ENCODE data around the gene TAAR9. TPM values are rescaled to one million over a fixed set of nuclear protein-coding genes. Genes with fewer than 3 reads are reported as not detected.

Gene TAAR9
- total RNA-seq, 1 experiment from 2014 or later, result not detected

DNA sequence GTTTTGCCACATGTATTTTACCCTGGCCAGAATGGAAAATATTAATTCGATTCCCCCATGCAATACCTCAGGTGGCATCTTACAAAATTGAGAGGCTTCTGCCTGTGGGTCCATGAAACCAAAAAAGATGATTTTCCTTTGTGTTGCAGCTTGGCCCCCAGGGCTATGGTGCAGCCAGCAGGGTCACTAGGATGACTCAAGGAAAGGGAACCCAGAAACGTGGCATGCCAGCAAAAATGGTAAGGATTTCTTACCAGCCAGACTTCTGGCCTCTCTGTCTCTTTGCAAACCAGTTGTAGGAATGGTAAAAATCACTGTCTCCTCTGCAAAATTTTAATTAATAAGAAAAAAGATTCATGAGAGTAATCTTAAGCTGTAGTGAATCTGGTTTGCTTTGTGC is 11.6 kb upstream of the TAAR9 start:
- Histone ChIP-seq H3K4me2 (ENCODE audit: low read length) (0 out of 2 replicates have a peak overlapping the region, but pooled peaks have one; percentile 1), H3K4me1 (ENCODE audit: control insufficient read depth in 1 of 2, insufficient read depth in 2 of 2, low read length in 2 of 2) (peaks cover 20 to 27% of the 10 kb centered on the region in 2 experiments), H3K79me2 (ENCODE audit: insufficient read depth, low read length) (no peaks in the 10 kb centered on the region), H3K9ac (ENCODE audit: low read length) (no peak overlapping the region), H3K27ac (ENCODE audit: low read depth, low read length) (no peak overlapping the region), H3K27me3 (ENCODE audit: insufficient read depth, low read length) (peaks cover 12% of the 10 kb centered on the region; the same call in 1 of the 2 replicates), H3K36me3 (ENCODE audit: control insufficient read depth in 1 of 2, insufficient read depth in 2 of 2, low read length in 2 of 2) (no peaks in the 10 kb centered on the region), H2AFZ (ENCODE audit: low read depth, low read length, poor library complexity, severe bottlenecking) (no peak overlapping the region), H3K4me3 (replicated peaks in 1 of 2; ENCODE audit: low read depth in 1 of 2, low read length in 2 of 2) (no peak overlapping the region), H3K9me2 (ENCODE audit: insufficient read depth) (no peaks in the 10 kb centered on the region), H3K9me3 (ENCODE audit: control insufficient read depth in 1 of 2, insufficient read depth in 1 of 2, low read depth in 1 of 2, low read length in 2 of 2) (no peaks in the 10 kb centered on the region), H4K20me1 (ENCODE audit: insufficient read depth) (no peaks in the 10 kb centered on the region)
- POLR2A ChIA-PET, result no interaction called here
- ATAC-seq, result no peak
- CTCF ChIA-PET, result no interaction called here
- TF ChIP-seq FOSL1 (IDR thresholded peaks at IDR 0.05; ENCODE audit: low read depth), result no peak
- no peak for TF ChIP-seq EGR1 (IDR thresholded peaks at IDR 0.05; ENCODE audit: low read depth)
- TF ChIP-seq CBX3 (IDR thresholded peaks at IDR 0.05; ENCODE audit: low read depth), result no peak
- TF ChIP-seq POLR2A (IDR thresholded peaks at IDR 0.05; ENCODE audit: borderline replicate concordance, extremely low read depth, insufficient read depth, insufficient read length), result no peak
- BruUV-seq (replicated peaks), result no TSS peak
- DNase-seq (ENCODE audit: low read depth, low spot score), result no peak
- intact Hi-C loops (cut with micrococcal nuclease), result loop anchor here (5.0 kb wide), 1 partner anchor 286 kb away; the partner anchor contains the start of gene RPS12
- RAD21 ChIA-PET (ENCODE audit: low non-redundant PET in 1 of 2, low total read pairs in 2 of 2, uncharacterized antibody in 2 of 2, unreplicated experiment in 2 of 2), result interaction anchor here in 1 of 2 experiments (0.7 kb wide), 1 partner anchor 248 kb away, joined by 3 read pairs; no protein-coding TSS in a partner anchor

GRCh38 chr6:132527791-132528190 is 10.3 kb upstream of the TAAR9 start:
- Histone ChIP-seq H3K79me2 (ENCODE audit: insufficient read depth, low read length) (no peaks in the 10 kb centered on the region), H3K4me3 (replicated peaks in 1 of 2; ENCODE audit: low read depth in 1 of 2, low read length in 2 of 2) (peak overlapping the region; percentile 9 to 38; a peak in 3 of 4 replicates), H4K20me1 (ENCODE audit: insufficient read depth) (no peaks in the 10 kb centered on the region), H3K4me1 (ENCODE audit: control insufficient read depth in 1 of 2, insufficient read depth in 2 of 2, low read length in 2 of 2) (peaks cover 20 to 27% of the 10 kb centered on the region in 2 experiments), H3K9me3 (ENCODE audit: control insufficient read depth in 1 of 2, insufficient read depth in 1 of 2, low read depth in 1 of 2, low read length in 2 of 2) (no peaks in the 10 kb centered on the region), H3K4me2 (ENCODE audit: low read length) (peak overlapping the region; percentile 78), H3K36me3 (ENCODE audit: control insufficient read depth in 1 of 2, insufficient read depth in 2 of 2, low read length in 2 of 2) (no peaks in the 10 kb centered on the region), H3K27ac (ENCODE audit: low read depth, low read length) (no peak overlapping the region), H3K9ac (ENCODE audit: low read length) (no peak overlapping the region), H3K9me2 (ENCODE audit: insufficient read depth) (no peaks in the 10 kb centered on the region), H2AFZ (ENCODE audit: low read depth, low read length, poor library complexity, severe bottlenecking) (peak overlapping the region; percentile 87), H3K27me3 (ENCODE audit: insufficient read depth, low read length) (peaks cover 12% of the 10 kb centered on the region; the same call in 1 of the 2 replicates)
- ChIA-PET POLR2A (interaction anchor here (1.6 kb wide), 1 partner anchor 10 kb away, joined by 3 read pairs; no protein-coding TSS in a partner anchor), RAD21 (ENCODE audit: low non-redundant PET in 1 of 2, low total read pairs in 2 of 2, uncharacterized antibody in 2 of 2, unreplicated experiment in 2 of 2) (no interaction called here), CTCF (no interaction called here)
- ATAC-seq (peak; percentile 84), DNase-seq (ENCODE audit: low read depth, low spot score) (peak; percentile 83)
- no TSS peak for BruUV-seq (replicated peaks)
- no peak for TF ChIP-seq ZBTB33 (IDR thresholded peaks at IDR 0.05; ENCODE audit: extremely low read depth, insufficient replicate concordance, low read length)
- TF ChIP-seq CEBPB (IDR thresholded peaks at IDR 0.05; ENCODE audit: low read depth), result peak; percentile 50
- peak; percentile 21 for TF ChIP-seq YY1 (IDR thresholded peaks at IDR 0.05; ENCODE audit: extremely low read depth, insufficient replicate concordance, low read depth, low read length)
- TF ChIP-seq FOSL1 (IDR thresholded peaks at IDR 0.05; ENCODE audit: low read depth), result peak; percentile 99
- peak; percentile 95 for TF ChIP-seq CBX3 (IDR thresholded peaks at IDR 0.05; ENCODE audit: low read depth)
- peak; percentile 40; the same call in 1 of the 2 replicates for TF ChIP-seq SIN3A (IDR thresholded peaks at IDR 0.05; ENCODE audit: low read depth)
- TF ChIP-seq ZFX (IDR thresholded peaks at IDR 0.05), result no peak
- TF ChIP-seq POLR2A (IDR thresholded peaks at IDR 0.05; ENCODE audit: borderline replicate concordance, extremely low read depth, insufficient read depth, insufficient read length), result no peak
- peak; percentile 49; the same call in 1 of the 2 replicates for TF ChIP-seq POLR2AphosphoS5 (IDR thresholded peaks at IDR 0.05; ENCODE audit: low read depth, low read length)
- no peak for TF ChIP-seq ZNF274 (IDR thresholded peaks at IDR 0.05; ENCODE audit: low read depth, low read length)
- TF ChIP-seq ELF1 (IDR thresholded peaks at IDR 0.05; ENCODE audit: borderline replicate concordance, low read depth), result no peak
- TF ChIP-seq EGR1 (IDR thresholded peaks at IDR 0.05; ENCODE audit: low read depth), result no peak
- TF ChIP-seq SP1 (IDR thresholded peaks at IDR 0.05; ENCODE audit: low read depth), result peak; percentile 84
- TF ChIP-seq TCF7L2 (IDR thresholded peaks at IDR 0.05; ENCODE audit: borderline replicate concordance, extremely low read depth, insufficient read depth, insufficient read length), result peak; percentile 89
- TF ChIP-seq EZH2phosphoT487 (IDR thresholded peaks at IDR 0.05; ENCODE audit: borderline replicate concordance), result no peak
- TF ChIP-seq JUND (IDR thresholded peaks at IDR 0.05), result peak; percentile 99
- peak; percentile 69 for TF ChIP-seq SRF (IDR thresholded peaks at IDR 0.05; ENCODE audit: low read depth)
- TF ChIP-seq, protein P1, sequence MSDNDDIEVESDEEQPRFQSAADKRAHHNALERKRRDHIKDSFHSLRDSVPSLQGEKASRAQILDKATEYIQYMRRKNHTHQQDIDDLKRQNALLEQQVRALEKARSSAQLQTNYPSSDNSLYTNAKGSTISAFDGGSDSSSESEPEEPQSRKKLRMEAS (IDR thresholded peaks at IDR 0.05), result peak; percentile 51
- intact Hi-C loops (cut with micrococcal nuclease), result loop anchor here (5.0 kb wide), 1 partner anchor 285 kb away; the partner anchor contains the start of gene RPS12
